Measurements from ENCODE around the gene CSTPP1. TPM values are rescaled to one million over a fixed set of nuclear protein-coding genes. Genes with fewer than 3 reads are reported as not detected.
"Not testable (repeated sequence)": the region's sequence is repeated elsewhere in the genome, so short reads cannot be mapped to it uniquely, and the experiment has no call there.

Gene CSTPP1
- total RNA-seq, 5 donors from 2014 or later (not counting 1 experiment from before 2014, with no cell fraction given), result 13.3 to 16.9 (median 15.0) TPM

- H3K36me3 Mint-ChIP-seq, result peaks cover 10% of the 10 kb centered on the region
- no peaks in the 10 kb centered on the region for H3K27me3 Mint-ChIP-seq
- no peaks in the 10 kb centered on the region for H3K9me3 ChIP-seq
- H3K4me1 ChIP-seq (ENCODE audit: control insufficient read depth in 1 of 2, extremely low read depth in 1 of 2, insufficient read depth in 2 of 2, low read length in 2 of 2), result no peaks in the 10 kb centered on the region
- DNase-seq (no peak), ATAC-seq (replicated peaks in 1 of 4) (no peak)
- H3K4me3 Mint-ChIP-seq, result no peak overlapping the region
- H3K27me3 ChIP-seq (replicated peaks in 1 of 2; ENCODE audit: control insufficient read depth in 2 of 2, extremely low read depth in 1 of 2, insufficient read depth in 2 of 2, low read length in 1 of 2), result no peaks in the 10 kb centered on the region
- no peaks in the 10 kb centered on the region for H3K9me3 Mint-ChIP-seq
- ChIA-PET POLR2A (no interaction called here), CTCF (no interaction called here)
- no peak overlapping the region for H3K27ac ChIP-seq (ENCODE audit: low read length)
- H3K36me3 ChIP-seq (ENCODE audit: control insufficient read depth in 2 of 2, extremely low read depth in 1 of 2, insufficient read depth in 1 of 2, low read length in 1 of 2), result no peaks in the 10 kb centered on the region
- H3K27ac Mint-ChIP-seq, result no peak overlapping the region
- H3K4me1 Mint-ChIP-seq, result no peaks in the 10 kb centered on the region
- H3K4me3 ChIP-seq (ENCODE audit: control insufficient read depth in 1 of 2, extremely low read depth in 1 of 2, low read length in 1 of 2), result no peak overlapping the region
- WGBS (ENCODE audit: insufficient coverage), result 87% methylated on average over 5 of the region's 6 CpGs
These were observed 171.2 kb downstream of the CSTPP1 start for GRCh38 chr11:47107744-47108143.

GRCh38 chr11:47108214-47108613 lies 171.7 kb downstream of the CSTPP1 start:
- no peak overlapping the region for H3K27ac Mint-ChIP-seq

GRCh38 chr11:47109051-47109726 lies 172.6 kb downstream of the CSTPP1 start:
- Histone ChIP-seq H3K4me3 (ENCODE audit: control insufficient read depth in 1 of 2, extremely low read depth in 1 of 2, low read length in 1 of 2) (no peak overlapping the region), H3K27me3 (replicated peaks in 1 of 2; ENCODE audit: control insufficient read depth in 2 of 2, extremely low read depth in 1 of 2, insufficient read depth in 2 of 2, low read length in 1 of 2) (no peaks in the 10 kb centered on the region), H3K9me3 (no peaks in the 10 kb centered on the region), H3K36me3 (ENCODE audit: control insufficient read depth in 2 of 2, extremely low read depth in 1 of 2, insufficient read depth in 1 of 2, low read length in 1 of 2) (no peaks in the 10 kb centered on the region), H3K27ac (ENCODE audit: low read length) (no peak overlapping the region), H3K4me1 (ENCODE audit: control insufficient read depth in 1 of 2, extremely low read depth in 1 of 2, insufficient read depth in 2 of 2, low read length in 2 of 2) (no peaks in the 10 kb centered on the region)
- Mint-ChIP-seq H3K27ac (no peak overlapping the region), H3K4me1 (no peaks in the 10 kb centered on the region), H3K27me3 (no peaks in the 10 kb centered on the region), H3K9me3 (no peaks in the 10 kb centered on the region), H3K36me3 (peaks cover 16% of the 10 kb centered on the region), H3K4me3 (no peak overlapping the region)
- CTCF ChIA-PET, result no interaction called here
- ATAC-seq (replicated peaks in 1 of 4) (no peak), DNase-seq (no peak)
- POLR2A ChIA-PET, result no interaction called here
- 85% methylated on average over 3 of the region's 6 CpGs for WGBS (ENCODE audit: insufficient coverage)

More at GRCh38 chr11:47108214-47108613, 171.7 kb downstream of the CSTPP1 start:
- Mint-ChIP-seq H3K4me1 (no peaks in the 10 kb centered on the region), H3K27me3 (no peaks in the 10 kb centered on the region), H3K36me3 (peaks cover 14% of the 10 kb centered on the region), H3K9me3 (no peaks in the 10 kb centered on the region), H3K4me3 (no peak overlapping the region)
- no CpG with 5 or more reads among the region's 4 CpGs for WGBS (ENCODE audit: insufficient coverage)
- no peaks in the 10 kb centered on the region for H3K9me3 ChIP-seq
- DNase-seq (no peak), ATAC-seq (replicated peaks in 1 of 4) (no peak)
- no peak overlapping the region for H3K4me3 ChIP-seq (ENCODE audit: control insufficient read depth in 1 of 2, extremely low read depth in 1 of 2, low read length in 1 of 2)
- H3K27ac ChIP-seq (ENCODE audit: low read length), result no peak overlapping the region
- H3K36me3 ChIP-seq (ENCODE audit: control insufficient read depth in 2 of 2, extremely low read depth in 1 of 2, insufficient read depth in 1 of 2, low read length in 1 of 2), result no peaks in the 10 kb centered on the region
- H3K27me3 ChIP-seq (replicated peaks in 1 of 2; ENCODE audit: control insufficient read depth in 2 of 2, extremely low read depth in 1 of 2, insufficient read depth in 2 of 2, low read length in 1 of 2), result no peaks in the 10 kb centered on the region
- CTCF ChIA-PET, result no interaction called here
- H3K4me1 ChIP-seq (ENCODE audit: control insufficient read depth in 1 of 2, extremely low read depth in 1 of 2, insufficient read depth in 2 of 2, low read length in 2 of 2), result no peaks in the 10 kb centered on the region
- POLR2A ChIA-PET, result no interaction called here

- 92% methylated on average over 3 of the region's 3 CpGs for WGBS (ENCODE audit: insufficient coverage)
- Mint-ChIP-seq H3K27ac (no peak overlapping the region), H3K9me3 (no peaks in the 10 kb centered on the region), H3K4me3 (no peak overlapping the region), H3K4me1 (no peaks in the 10 kb centered on the region), H3K36me3 (peaks cover 12% of the 10 kb centered on the region), H3K27me3 (no peaks in the 10 kb centered on the region)
- no peaks in the 10 kb centered on the region for H3K4me1 ChIP-seq (ENCODE audit: control insufficient read depth in 1 of 2, extremely low read depth in 1 of 2, insufficient read depth in 2 of 2, low read length in 2 of 2)
- no peaks in the 10 kb centered on the region for H3K36me3 ChIP-seq (ENCODE audit: control insufficient read depth in 2 of 2, extremely low read depth in 1 of 2, insufficient read depth in 1 of 2, low read length in 1 of 2)
- H3K9me3 ChIP-seq, result no peaks in the 10 kb centered on the region
- ATAC-seq (replicated peaks in 1 of 4), result no peak
- H3K27me3 ChIP-seq (replicated peaks in 1 of 2; ENCODE audit: control insufficient read depth in 2 of 2, extremely low read depth in 1 of 2, insufficient read depth in 2 of 2, low read length in 1 of 2), result no peaks in the 10 kb centered on the region
- no peak overlapping the region for H3K4me3 ChIP-seq (ENCODE audit: control insufficient read depth in 1 of 2, extremely low read depth in 1 of 2, low read length in 1 of 2)
- no peak overlapping the region for H3K27ac ChIP-seq (ENCODE audit: low read length)
- ChIA-PET POLR2A (no interaction called here), CTCF (no interaction called here)
- DNase-seq, result no peak
These were observed 173.2 kb downstream of the CSTPP1 start for GRCh38 chr11:47109727-47110246.

GRCh38 chr11:47111318-47111804 lies 174.8 kb downstream of the CSTPP1 start:
- H3K36me3 Mint-ChIP-seq, result peaks cover 12% of the 10 kb centered on the region
- Histone ChIP-seq H3K4me1 (ENCODE audit: control insufficient read depth in 1 of 2, extremely low read depth in 1 of 2, insufficient read depth in 2 of 2, low read length in 2 of 2) (no peaks in the 10 kb centered on the region), H3K9me3 (no peaks in the 10 kb centered on the region), H3K27me3 (replicated peaks in 1 of 2; ENCODE audit: control insufficient read depth in 2 of 2, extremely low read depth in 1 of 2, insufficient read depth in 2 of 2, low read length in 1 of 2) (no peaks in the 10 kb centered on the region), H3K4me3 (ENCODE audit: control insufficient read depth in 1 of 2, extremely low read depth in 1 of 2, low read length in 1 of 2) (no peak overlapping the region), H3K36me3 (ENCODE audit: control insufficient read depth in 2 of 2, extremely low read depth in 1 of 2, insufficient read depth in 1 of 2, low read length in 1 of 2) (no peaks in the 10 kb centered on the region), H3K27ac (ENCODE audit: low read length) (no peak overlapping the region)
- H3K27ac Mint-ChIP-seq, result no peak overlapping the region
- ChIA-PET POLR2A (no interaction called here), CTCF (interaction anchor here in 1 of 2 donors (0.6 kb wide), 1 partner anchor 1049 kb away, joined by 4 read pairs; no protein-coding TSS in a partner anchor)
- no peaks in the 10 kb centered on the region for H3K4me1 Mint-ChIP-seq
- H3K9me3 Mint-ChIP-seq, result no peaks in the 10 kb centered on the region
- DNase-seq (no peak), ATAC-seq (replicated peaks in 1 of 4) (no peak)
- H3K27me3 Mint-ChIP-seq, result no peaks in the 10 kb centered on the region
- H3K4me3 Mint-ChIP-seq, result no peak overlapping the region
- WGBS (ENCODE audit: insufficient coverage), result 98% methylated on average over 6 of the region's 8 CpGs

GRCh38 chr11:47112941-47113340 lies 176.4 kb downstream of the CSTPP1 start:
- H3K36me3 ChIP-seq (ENCODE audit: control insufficient read depth in 2 of 2, extremely low read depth in 1 of 2, insufficient read depth in 1 of 2, low read length in 1 of 2); POLR2A ChIA-PET; H3K4me3 ChIP-seq (ENCODE audit: control insufficient read depth in 1 of 2, extremely low read depth in 1 of 2, low read length in 1 of 2); H3K27ac ChIP-seq (ENCODE audit: low read length); DNase-seq; H3K4me3 Mint-ChIP-seq; H3K27me3 Mint-ChIP-seq; H3K9me3 Mint-ChIP-seq; ATAC-seq (replicated peaks in 1 of 4); CTCF ChIA-PET; H3K9me3 ChIP-seq; H3K4me1 ChIP-seq (ENCODE audit: control insufficient read depth in 1 of 2, extremely low read depth in 1 of 2, insufficient read depth in 2 of 2, low read length in 2 of 2); H3K4me1 Mint-ChIP-seq; H3K27me3 ChIP-seq (replicated peaks in 1 of 2; ENCODE audit: control insufficient read depth in 2 of 2, extremely low read depth in 1 of 2, insufficient read depth in 2 of 2, low read length in 1 of 2); H3K27ac Mint-ChIP-seq: not testable (repeated sequence)
- no CpG with 5 or more reads among the region's 4 CpGs for WGBS (ENCODE audit: insufficient coverage)
- peaks cover 12% of the 10 kb centered on the region for H3K36me3 Mint-ChIP-seq

All from T-cell (primary cell).